ENCODE measurements around the gene PRKACA. TPM values are rescaled to one million over a fixed set of nuclear protein-coding genes. Genes with fewer than 3 reads are reported as not detected.

The PRKACA gene
- total RNA-seq, 4 donors from 2014 or later: 31.5 to 56.1 (median 45.1) TPM

GRCh38 chr19:14059652-14060155 lies 57.9 kb downstream of the PRKACA start:
- no peak for TF ChIP-seq CTCF (IDR thresholded peaks at IDR 0.05)
- ATAC-seq (ENCODE audit: low FRiP score) (no peak), DNase-seq (ENCODE audit: low spot score) (no peak)

- DNase-seq (ENCODE audit: low spot score) (no peak), ATAC-seq (ENCODE audit: low FRiP score) (no peak)
- no peak for TF ChIP-seq CTCF (IDR thresholded peaks at IDR 0.05)
Observed at GRCh38 chr19:14059093-14059480, 58.5 kb downstream of the PRKACA start.

GRCh38 chr19:14058182-14059092 lies 59.1 kb downstream of the PRKACA start:
- TF ChIP-seq CTCF (IDR thresholded peaks at IDR 0.05): no peak
- no peak for ATAC-seq (ENCODE audit: low FRiP score)

GRCh38 chr19:14056741-14057356 lies 60.7 kb downstream of the PRKACA start:
- DNase-seq (ENCODE audit: low spot score) (no peak), ATAC-seq (ENCODE audit: low FRiP score) (no peak)
- TF ChIP-seq CTCF (IDR thresholded peaks at IDR 0.05): no peak

More at GRCh38 chr19:14058182-14059092, 59.1 kb downstream of the PRKACA start:
- no peak for DNase-seq (ENCODE audit: low spot score)

- TF ChIP-seq CTCF (IDR thresholded peaks at IDR 0.05): no peak
- ATAC-seq (ENCODE audit: low FRiP score): no peak
- no peak for DNase-seq (ENCODE audit: low spot score)
Observed at GRCh38 chr19:14056069-14056666, 61.4 kb downstream of the PRKACA start.

- ATAC-seq (ENCODE audit: low FRiP score): no peak
- no peak for TF ChIP-seq CTCF (IDR thresholded peaks at IDR 0.05)
- DNase-seq (ENCODE audit: low spot score): no peak
Observed at GRCh38 chr19:14055396-14055795, 62.2 kb downstream of the PRKACA start.
